ENCODE measurements around the gene CIAPIN1. TPM values are rescaled to one million over a fixed set of nuclear protein-coding genes. Genes with fewer than 3 reads are reported as not detected.

CIAPIN1 gene
- 10 to 100 TPM; 30.5 to 42.9 (median 33.5) TPM for total RNA-seq

- H3K4me1 ChIP-seq: peaks cover 14 to 45% (median 21%) of the 10 kb centered on the region in 3 donors
- no peaks in the 10 kb centered on the region for H3K27me3 ChIP-seq
- H3K27ac ChIP-seq: peak within 1 kb of the TSS; percentile 92 to 93 (median 92)
- no peaks in the 10 kb centered on the region for H3K9me3 ChIP-seq
- peak within 1 kb of the TSS; percentile 67 to 90 (median 74) for H3K4me3 ChIP-seq
- TF ChIP-seq, protein P1, sequence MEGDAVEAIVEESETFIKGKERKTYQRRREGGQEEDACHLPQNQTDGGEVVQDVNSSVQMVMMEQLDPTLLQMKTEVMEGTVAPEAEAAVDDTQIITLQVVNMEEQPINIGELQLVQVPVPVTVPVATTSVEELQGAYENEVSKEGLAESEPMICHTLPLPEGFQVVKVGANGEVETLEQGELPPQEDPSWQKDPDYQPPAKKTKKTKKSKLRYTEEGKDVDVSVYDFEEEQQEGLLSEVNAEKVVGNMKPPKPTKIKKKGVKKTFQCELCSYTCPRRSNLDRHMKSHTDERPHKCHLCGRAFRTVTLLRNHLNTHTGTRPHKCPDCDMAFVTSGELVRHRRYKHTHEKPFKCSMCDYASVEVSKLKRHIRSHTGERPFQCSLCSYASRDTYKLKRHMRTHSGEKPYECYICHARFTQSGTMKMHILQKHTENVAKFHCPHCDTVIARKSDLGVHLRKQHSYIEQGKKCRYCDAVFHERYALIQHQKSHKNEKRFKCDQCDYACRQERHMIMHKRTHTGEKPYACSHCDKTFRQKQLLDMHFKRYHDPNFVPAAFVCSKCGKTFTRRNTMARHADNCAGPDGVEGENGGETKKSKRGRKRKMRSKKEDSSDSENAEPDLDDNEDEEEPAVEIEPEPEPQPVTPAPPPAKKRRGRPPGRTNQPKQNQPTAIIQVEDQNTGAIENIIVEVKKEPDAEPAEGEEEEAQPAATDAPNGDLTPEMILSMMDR (IDR thresholded peaks at IDR 0.05): peak in 1 of 6 experiments; percentile 26
- TF ChIP-seq POLR2A (IDR thresholded peaks at IDR 0.05): peak in 3 of 4 donors; percentile 44 to 86 (median 76)
- intact Hi-C loops (cut with DNase I): no loop called here
- DNase-seq: peak; percentile 62
- WGBS, 2 donors: 0% methylated on average over 1 to 27 of the region's 68 CpGs
- peaks cover 0 to 20% (median 5%) of the 10 kb centered on the region in 3 donors for H3K36me3 ChIP-seq
These were observed at the start of gene CIAPIN1, which contains the start of gene COQ9 for GRCh38 chr16:57447186-57447962. CIAPIN1 (minus strand) TSS chr16:57447385; CDS start chr16:57440928, 6,457 bp downstream. COQ9 (plus strand) TSS chr16:57447479; CDS start chr16:57447506, 27 bp downstream.

GRCh38 chr16:57493767-57494166 is 46.6 kb upstream of the CIAPIN1 start:
- 87% methylated on average over 4 of the region's 4 CpGs for WGBS, 2 donors
- no peaks in the 10 kb centered on the region for H3K36me3 ChIP-seq
- TF ChIP-seq POLR2A (IDR thresholded peaks at IDR 0.05): no peak
- TF ChIP-seq, protein P1 (IDR thresholded peaks at IDR 0.05): no peak
- DNase-seq: no peak
- H3K9me3 ChIP-seq: no peaks in the 10 kb centered on the region
- peaks cover 0 to 4% (median 0%) of the 10 kb centered on the region in 4 donors for H3K27me3 ChIP-seq
- no peak overlapping the region for H3K27ac ChIP-seq
- no peak overlapping the region for H3K4me3 ChIP-seq
- H3K4me1 ChIP-seq: no peaks in the 10 kb centered on the region
- intact Hi-C loops (cut with DNase I): no loop called here

- H3K27me3 ChIP-seq: no peaks in the 10 kb centered on the region
- H3K9me3 ChIP-seq: no peaks in the 10 kb centered on the region
- no peak overlapping the region for H3K27ac ChIP-seq
- TF ChIP-seq, protein P1 (IDR thresholded peaks at IDR 0.05): no peak
- no peak for TF ChIP-seq POLR2A (IDR thresholded peaks at IDR 0.05)
- DNase-seq: no peak
- no peaks in the 10 kb centered on the region for H3K36me3 ChIP-seq
- H3K4me1 ChIP-seq: peaks cover 19 to 27% (median 21%) of the 10 kb centered on the region in 3 donors
- WGBS, 2 donors: 87 to 90% methylated on average over 4 of the region's 5 CpGs
- intact Hi-C loops (cut with DNase I): no loop called here
- no peak overlapping the region for H3K4me3 ChIP-seq
These were observed 42.0 kb upstream of the CIAPIN1 start for GRCh38 chr16:57489229-57489628.

DNA sequence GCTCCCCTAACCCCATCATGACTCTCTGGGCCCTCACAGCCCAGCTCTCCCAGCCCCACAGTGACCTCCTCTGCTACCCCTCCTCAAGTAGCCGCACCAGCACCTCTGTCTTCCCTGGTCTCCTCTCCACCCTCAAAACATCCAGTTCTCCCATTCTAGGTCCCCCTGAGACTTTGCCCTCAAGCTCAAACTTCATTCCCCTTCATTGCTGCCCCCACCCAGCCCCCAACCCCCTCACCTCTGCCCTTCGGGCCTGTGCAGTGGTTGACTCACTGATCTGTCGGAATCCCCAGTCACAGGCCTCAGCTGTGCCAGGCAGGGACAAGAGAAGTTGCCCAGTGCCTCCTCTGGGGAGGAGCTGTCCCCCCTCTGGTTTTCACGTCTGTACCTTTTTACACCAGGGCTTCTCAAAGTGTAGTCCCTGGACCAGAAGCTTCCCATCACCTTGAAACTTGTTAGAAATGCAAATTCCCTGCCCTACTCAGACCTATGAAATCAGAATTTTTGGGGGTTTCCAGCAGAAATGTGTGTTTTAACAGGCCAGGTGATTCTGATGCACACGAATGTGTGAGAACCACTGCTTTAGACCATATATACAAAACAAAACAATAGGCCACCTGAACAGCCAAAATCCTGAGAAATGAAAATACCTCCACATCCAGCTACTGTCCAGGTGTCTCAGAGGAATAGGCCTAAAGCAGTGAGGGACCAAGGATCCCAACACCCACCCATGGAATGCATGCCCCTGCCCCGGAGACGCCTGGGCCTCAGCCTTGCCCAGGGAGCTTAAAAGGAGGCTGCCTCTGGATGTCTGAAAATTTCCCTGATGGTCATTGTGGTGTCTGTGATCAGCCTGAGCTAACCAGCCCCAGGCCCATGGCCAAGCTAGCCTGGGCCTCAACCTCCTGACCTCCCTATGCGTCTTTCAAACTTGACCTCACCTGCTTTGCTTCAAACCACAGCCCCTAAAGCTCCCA is 40.0 kb upstream of the CIAPIN1 start:
- intact Hi-C loops (cut with DNase I): no loop called here
- Histone ChIP-seq H3K36me3 (no peaks in the 10 kb centered on the region), H3K27ac (peak overlapping the region; percentile 66 to 93 (median 86)), H3K4me3 (peak overlapping the region; percentile 78 to 90 (median 82)), H3K9me3 (no peaks in the 10 kb centered on the region), H3K4me1 (peaks cover 20 to 34% (median 25%) of the 10 kb centered on the region in 3 donors), H3K27me3 (no peaks in the 10 kb centered on the region)
- no peak for DNase-seq
- TF ChIP-seq POLR2A (IDR thresholded peaks at IDR 0.05): no peak
- TF ChIP-seq, protein P1 (IDR thresholded peaks at IDR 0.05): no peak
- WGBS, 2 donors: 71 to 80% methylated on average over 8 of the region's 8 CpGs

All from esophagus squamous epithelium (tissue), 5 donors.